ENCODE results near the gene KRI1. TPM values are rescaled to one million over a fixed set of nuclear protein-coding genes. Genes with fewer than 3 reads are reported as not detected.
A peak's percentile ranks its signal among the peaks of the same experiment; 100 is the strongest.

Gene KRI1
- total and polyA plus RNA-seq, 9 donors, result 12.3 to 28.9 (median 23.6) TPM

DNA sequence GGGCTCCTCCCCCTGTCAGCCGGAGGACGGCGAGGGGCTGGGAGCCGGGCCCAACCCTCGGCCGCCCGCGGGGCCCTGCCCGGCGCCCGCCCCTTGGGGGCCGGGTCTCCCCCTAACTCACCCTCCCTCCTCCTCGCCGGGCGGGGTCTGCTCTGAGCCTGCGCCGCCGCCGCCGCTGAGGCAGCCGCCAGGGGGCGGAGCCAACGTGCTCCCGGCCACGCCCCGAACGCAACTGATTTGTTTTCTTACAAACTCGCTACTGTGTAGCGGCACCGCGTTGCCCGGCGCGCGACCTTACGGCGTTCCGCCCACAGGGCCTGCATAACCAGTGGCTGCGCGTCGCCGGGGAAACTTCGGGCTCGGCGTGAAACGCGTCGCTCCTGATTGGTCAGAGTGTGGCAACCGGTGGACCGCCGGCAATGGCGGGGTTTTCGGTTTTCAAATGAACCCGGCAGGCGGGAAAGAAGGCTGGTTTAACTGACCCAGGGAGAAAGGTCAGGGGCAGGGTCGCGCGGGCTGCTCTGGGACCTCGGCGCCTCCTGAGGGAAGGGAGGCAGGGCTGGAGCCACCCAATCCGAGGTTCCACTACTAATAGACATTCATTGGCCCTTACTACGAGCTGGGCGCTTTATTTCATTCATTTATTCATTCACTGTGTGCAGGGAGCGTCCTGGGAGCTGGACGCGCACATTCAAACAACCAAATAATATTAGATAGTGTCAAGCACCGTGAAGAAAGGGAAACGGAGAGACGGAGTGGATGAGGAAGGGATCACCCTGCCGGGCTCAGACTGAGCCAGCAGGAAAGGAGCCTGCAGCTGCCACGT lies 3.2 kb upstream of the KRI1 start, which contains the start of gene CDKN2D:
Gene CDKN2D (minus strand): TSS at position 154 of the 826 bp plus-strand sequence. CDS start 326 bp downstream, outside the sequence.
- intact Hi-C loops (cut with DNase I), result loop anchor here in 2 of 4 donors (5.0 to 10.0 kb wide), 2 partner anchors 67 to 164 kb away; partner anchors contain the start of genes CDC37 (in 1 of the 2) and KEAP1 (in 1 of the 2)
- Histone ChIP-seq H3K4me3 (peak within 1 kb of the TSS; percentile 45), H3K27me3 (no peaks in the 10 kb centered on the region), H3K27ac (peak within 1 kb of the TSS; percentile 10 to 64), H3K4me1 (ENCODE audit: insufficient read depth) (peaks cover 7% of the 10 kb centered on the region), H3K36me3 (no peaks in the 10 kb centered on the region), H3K9me3 (no peaks in the 10 kb centered on the region)
- 0% methylated on average over 54 to 71 of the region's 71 CpGs for WGBS, 3 donors
- TF ChIP-seq CTCF (IDR thresholded peaks at IDR 0.05) (peak; percentile 17 to 86 (median 72)), EP300 (IDR thresholded peaks at IDR 0.05) (no peak), POLR2A (IDR thresholded peaks at IDR 0.05) (peak; percentile 89)
- DNase-seq, result peak; percentile 99 to 100 (median 99)

GRCh38 chr19:10568062-10568825 lies 2.4 kb upstream of the KRI1 start:
- DNase-seq, result peak in 1 of 5 donors; percentile 43
- Histone ChIP-seq H3K27me3 (no peaks in the 10 kb centered on the region), H3K4me3 (peak overlapping the region; percentile 45), H3K36me3 (no peaks in the 10 kb centered on the region), H3K9me3 (no peaks in the 10 kb centered on the region), H3K27ac (peak overlapping the region; percentile 10 to 64), H3K4me1 (ENCODE audit: insufficient read depth) (peaks cover 7% of the 10 kb centered on the region)
- WGBS, 3 donors, result 2 to 5% (median 4%) methylated on average over 29 to 58 of the region's 58 CpGs
- intact Hi-C loops (cut with DNase I), result loop anchor here in 2 of 4 donors (5.0 to 10.0 kb wide), 2 partner anchors 66 to 163 kb away; partner anchors contain the start of genes CDC37 (in 1 of the 2) and KEAP1 (in 1 of the 2)
- TF ChIP-seq CTCF (IDR thresholded peaks at IDR 0.05) (no peak), EP300 (IDR thresholded peaks at IDR 0.05) (no peak), POLR2A (IDR thresholded peaks at IDR 0.05) (no peak)

DNA sequence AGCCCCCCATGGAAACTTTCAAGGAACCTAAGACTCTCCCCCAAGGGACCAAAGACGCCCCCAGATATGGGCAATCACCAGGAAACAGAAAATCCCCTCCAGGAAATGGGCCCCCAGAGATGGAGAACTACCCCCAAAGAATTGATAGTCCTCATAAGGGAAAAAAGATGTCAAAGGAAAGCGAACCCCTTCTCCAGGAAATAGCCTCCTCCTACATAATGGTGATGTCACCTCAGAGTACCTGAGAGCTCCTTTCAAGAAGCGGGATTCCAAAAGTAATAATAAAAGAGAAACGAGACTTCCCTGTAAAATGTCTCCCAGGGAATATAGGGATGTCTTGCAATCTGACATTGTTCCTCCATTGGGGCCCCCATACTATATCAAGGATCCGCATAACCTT lies 1.8 kb upstream of the KRI1 start:
- no peaks in the 10 kb centered on the region for H3K27me3 ChIP-seq
- intact Hi-C loops (cut with DNase I), result loop anchor here in 2 of 4 donors (5.0 to 10.0 kb wide), 2 partner anchors 65 to 163 kb away; partner anchors contain the start of genes CDC37 (in 1 of the 2) and KEAP1 (in 1 of the 2)
- no peak overlapping the region for H3K4me3 ChIP-seq
- H3K9me3 ChIP-seq, result no peaks in the 10 kb centered on the region
- peaks cover 7% of the 10 kb centered on the region for H3K4me1 ChIP-seq (ENCODE audit: insufficient read depth)
- TF ChIP-seq POLR2A (IDR thresholded peaks at IDR 0.05), result no peak
- TF ChIP-seq EP300 (IDR thresholded peaks at IDR 0.05), result no peak
- no peak for DNase-seq
- 49 to 50% (median 49%) methylated on average over 5 of the region's 5 CpGs for WGBS, 3 donors
- no peaks in the 10 kb centered on the region for H3K36me3 ChIP-seq
- peak overlapping the region in 1 of 2 donors; percentile 64 for H3K27ac ChIP-seq

- H3K36me3 ChIP-seq, result no peaks in the 10 kb centered on the region
- TF ChIP-seq CTCF (IDR thresholded peaks at IDR 0.05), result no peak
- no peak for TF ChIP-seq POLR2A (IDR thresholded peaks at IDR 0.05)
- TF ChIP-seq EP300 (IDR thresholded peaks at IDR 0.05), result no peak
- intact Hi-C loops (cut with DNase I), result loop anchor here in 2 of 4 donors (5.0 to 10.0 kb wide), 2 partner anchors 65 to 162 kb away; partner anchors contain the start of genes CDC37 (in 1 of the 2) and KEAP1 (in 1 of the 2)
- no peaks in the 10 kb centered on the region for H3K27me3 ChIP-seq
- H3K9me3 ChIP-seq, result no peaks in the 10 kb centered on the region
- peak overlapping the region in 1 of 2 donors; percentile 77 for H3K27ac ChIP-seq
- H3K4me3 ChIP-seq, result no peak overlapping the region
- DNase-seq, result peak; percentile 41 to 62 (median 56)
- WGBS, 3 donors, result 63 to 69% (median 66%) methylated on average over 19 of the region's 19 CpGs
- H3K4me1 ChIP-seq (ENCODE audit: insufficient read depth), result peaks cover 7% of the 10 kb centered on the region
These were observed 1.0 kb upstream of the KRI1 start for GRCh38 chr19:10566658-10567410.

Data from ovary (tissue), 9 donors.